H1 (cell line): ENCODE results near the gene COPZ1. TPM values are rescaled to one million over a fixed set of nuclear protein-coding genes. Genes with fewer than 3 reads are reported as not detected.

Source experiments
- CTCF ChIA-PET: fragments of 300-600 bp; sonication (Branson Sonifier 250); formaldehyde crosslinking; loops from one replicate; lab custom pipeline; 2021; ENCODE audit not compliant: partially characterized antibody; lab: Charles Lee
- POLR2A ChIA-PET: fragments of 300-600 bp; sonication (Branson Sonifier 250); formaldehyde crosslinking; loops from one replicate; lab custom pipeline; 2021; ENCODE audit warnings: inconsistent platforms; ENCODE audit not compliant: partially characterized antibody; lab: Charles Lee
- DNase-seq, 2 experiments: peaks; one replicate each; pipeline versions ENCODE4 v3.0.0 to v3.0.0-alpha.2; 2010 to 2022; ENCODE audit warnings: low spot score in 2 of 2, low read depth in 1 of 2, mixed read lengths in 1 of 2
- FAIRE-seq: peaks from 2 replicates; lab custom pipeline; 2011; peaks lifted over from hg19 to GRCh38; lab: Jason Lieb, UNC
- H2AFZ ChIP-seq: 2 replicates; pipeline ENCODE4 v1.8.1; 2012; ENCODE audit warnings: low read length, inconsistent platforms
- H2AK5ac ChIP-seq: 2 replicates; pipeline ENCODE4 v1.6.1; 2013; ENCODE audit warnings: low read depth, low read length
- H2BK120ac ChIP-seq: replicated peaks from 2 replicates; pipeline ENCODE3; 2013; ENCODE audit warnings: low read depth, low read length, inconsistent platforms
- H2BK12ac ChIP-seq: 2 replicates; pipeline ENCODE4 v1.6.1; 2013; ENCODE audit warnings: low read depth, low read length
- H2BK15ac ChIP-seq: 2 replicates; pipeline ENCODE4 v1.6.1; 2013; ENCODE audit warnings: low read length
- H2BK20ac ChIP-seq: 2 replicates; pipeline ENCODE4 v1.6.1; 2013; ENCODE audit warnings: low read length
- H2BK5ac ChIP-seq: 2 replicates; pipeline ENCODE4 v1.6.1; 2013; ENCODE audit warnings: low read depth, low read length
- H3K14ac ChIP-seq: 2 replicates; pipeline ENCODE4 v1.6.1; 2013; ENCODE audit warnings: inconsistent platforms; ENCODE audit not compliant: insufficient read length
- H3K18ac ChIP-seq: 2 replicates; pipeline ENCODE4 v1.6.1; 2013; ENCODE audit warnings: low read length; ENCODE audit errors: extremely low read depth
- H3K23ac ChIP-seq: 2 replicates; pipeline ENCODE4 v1.6.1; 2013; ENCODE audit warnings: inconsistent platforms; ENCODE audit not compliant: insufficient read length
- H3K23me2 ChIP-seq: 2 replicates; pipeline ENCODE4 v1.6.1; 2013; ENCODE audit warnings: low read depth, low read length
- H3K27ac ChIP-seq: 2 replicates; pipeline ENCODE4 v1.6.1; 2011; ENCODE audit warnings: low read depth, low read length, inconsistent platforms
- H3K27me3 ChIP-seq, 4 experiments: replicated peaks in 1 of 4; 1 replicate in 1 of 4; 2 replicates in 3 of 4; pipeline versions ENCODE4 v1.6.1 to v1.8.1; 2011 to 2013; ENCODE audit warnings: low read length in 3 of 4, mild to moderate bottlenecking in 3 of 4, inconsistent platforms in 2 of 4, mixed read lengths in 2 of 4, moderate library complexity in 1 of 4; ENCODE audit not compliant: control insufficient read depth in 3 of 4, insufficient read depth in 3 of 4; ENCODE audit errors: extremely low read depth in 1 of 4
- H3K36me3 ChIP-seq, 4 experiments: 2 replicates each; pipeline versions ENCODE4 v1.6.1 to v1.8.1; 2011 to 2013; ENCODE audit warnings: mild to moderate bottlenecking in 4 of 4, low read length in 3 of 4, moderate library complexity in 2 of 4, control low read depth in 1 of 4, inconsistent platforms in 1 of 4; ENCODE audit not compliant: insufficient read depth in 4 of 4, control insufficient read depth in 2 of 4
- H3K4ac ChIP-seq: replicated peaks from 2 replicates; pipeline ENCODE3; 2013; ENCODE audit warnings: low read length, low read depth, mixed read lengths, inconsistent platforms; ENCODE audit not compliant: insufficient read length
- H3K4me1 ChIP-seq, 4 experiments: replicated peaks in 1 of 4; 1 replicate in 1 of 4; 2 replicates in 3 of 4; pipeline versions ENCODE4 v1.6.1 to v1.8.1; 2011 to 2013; ENCODE audit warnings: low read length in 3 of 4, inconsistent platforms in 2 of 4, mixed read lengths in 1 of 4; ENCODE audit not compliant: insufficient read depth in 4 of 4, control insufficient read depth in 3 of 4
- H3K4me2 ChIP-seq, 2 experiments: 2 replicates each; pipeline versions ENCODE4 v1.6.1 to v1.8.1; 2011 to 2013; ENCODE audit warnings: low read depth in 2 of 2, low read length in 2 of 2, control low read depth in 1 of 2, inconsistent platforms in 1 of 2, mild to moderate bottlenecking in 1 of 2; ENCODE audit not compliant: insufficient read depth in 1 of 2
- H3K4me3 ChIP-seq, 4 experiments: fragments of 200-600, 300-600 bp in 1 of 4; sonication (generic), shearing (Covaris generic), sonication (Bioruptor Twin) in 1 of 4; 2 replicates each; pipeline versions ENCODE4 v1.5.1 to v1.8.1; 2011 to 2016; ENCODE audit warnings: low read length in 4 of 4, low read depth in 3 of 4, control low read depth in 2 of 4, inconsistent platforms in 2 of 4, mild to moderate bottlenecking in 2 of 4, mixed read lengths in 1 of 4, moderate library complexity in 1 of 4; ENCODE audit not compliant: insufficient read depth in 2 of 4; ENCODE audit errors: extremely low read depth in 1 of 4
- H3K56ac ChIP-seq: replicated peaks from 2 replicates; pipeline ENCODE3; 2013; ENCODE audit warnings: low read depth, mild to moderate bottlenecking, mixed read lengths, low read length, inconsistent platforms; ENCODE audit not compliant: insufficient read length
- H3K79me1 ChIP-seq: 2 replicates; pipeline ENCODE4 v1.6.1; 2013; ENCODE audit warnings: low read depth, low read length, control low read depth
- H3K79me2 ChIP-seq, 2 experiments: 2 replicates each; pipeline versions ENCODE4 v1.6.1 to v1.8.1; 2012 to 2013; ENCODE audit warnings: low read length in 2 of 2, mild to moderate bottlenecking in 2 of 2, inconsistent platforms in 1 of 2; ENCODE audit not compliant: insufficient read depth in 2 of 2, control insufficient read depth in 1 of 2
- H3K9ac ChIP-seq, 4 experiments: replicated peaks in 1 of 4; 1 replicate in 1 of 4; 2 replicates in 3 of 4; pipeline versions ENCODE4 v1.6.1 to v1.8.1; 2011 to 2013; ENCODE audit warnings: low read depth in 3 of 4, low read length in 3 of 4, control low read depth in 2 of 4, mild to moderate bottlenecking in 2 of 4, moderate library complexity in 2 of 4, inconsistent platforms in 1 of 4; ENCODE audit errors: extremely low read depth in 1 of 4
- H3K9me3 ChIP-seq, 2 experiments: 2 replicates each; pipeline versions ENCODE4 v1.6.1 to v1.8.1; 2012 to 2013; ENCODE audit warnings: mild to moderate bottlenecking in 2 of 2, moderate library complexity in 2 of 2, control low read depth in 1 of 2, inconsistent platforms in 1 of 2, low read depth in 1 of 2, low read length in 1 of 2, mixed read lengths in 1 of 2; ENCODE audit not compliant: insufficient read depth in 2 of 2
- H4K20me1 ChIP-seq, 2 experiments: replicated peaks in 1 of 2; 2 replicates each; pipeline versions ENCODE3 to v1.8.1; 2011 to 2013; ENCODE audit warnings: inconsistent platforms in 2 of 2, low read length in 2 of 2, mild to moderate bottlenecking in 1 of 2; ENCODE audit not compliant: insufficient read depth in 2 of 2, control insufficient read depth in 1 of 2
- H4K5ac ChIP-seq: 2 replicates; pipeline ENCODE4 v1.6.1; 2013; ENCODE audit warnings: low read length, low read depth, mixed read lengths, inconsistent platforms; ENCODE audit not compliant: insufficient read length
- H4K8ac ChIP-seq: 2 replicates; pipeline ENCODE4 v1.8.0; 2013; ENCODE audit warnings: mild to moderate bottlenecking, moderate library complexity, low read length, inconsistent platforms; ENCODE audit not compliant: insufficient read depth; ENCODE audit errors: extremely low read depth
- H4K91ac ChIP-seq: replicated peaks from 2 replicates; pipeline ENCODE3; 2013; ENCODE audit warnings: low read length, mixed read lengths, inconsistent platforms; ENCODE audit not compliant: insufficient read length
- CBX5 ChIP-seq: fragments of 300-800, 300-1000 bp; sonication (generic); IDR thresholded peaks from 2 replicates; pipeline ENCODE4 v1.7.1; 2016; ENCODE audit warnings: antibody characterized with exemption, low read length, low read depth
- CTCF ChIP-seq, 3 experiments: IDR thresholded peaks; 1 replicate in 2 of 3; 2 replicates in 1 of 3; pipeline versions ENCODE4 v1.5.1 to v1.6.1; 2011; ENCODE audit warnings: low read length in 3 of 3, mild to moderate bottlenecking in 3 of 3, inconsistent platforms in 2 of 3, low read depth in 1 of 3, moderate library complexity in 1 of 3; ENCODE audit not compliant: insufficient read depth in 1 of 3; ENCODE audit errors: control extremely low read depth in 1 of 3
- JUN ChIP-seq: IDR thresholded peaks from 2 replicates; pipeline ENCODE4 v1.6.1; 2011; ENCODE audit warnings: low read depth, mild to moderate bottlenecking, improper control_type of control experiment, low read length
- KDM4A ChIP-seq: IDR thresholded peaks from one replicate; pipeline ENCODE4 v1.7.1; 2012; ENCODE audit warnings: low read depth, mild to moderate bottlenecking, moderate library complexity, low read length, inconsistent platforms; ENCODE audit not compliant: severe bottlenecking
- MAFK ChIP-seq: IDR thresholded peaks from 2 replicates; pipeline ENCODE4 v1.6.1; 2012; ENCODE audit warnings: low read depth, mild to moderate bottlenecking, improper control_type of control experiment, low read length
- RBBP5 ChIP-seq: IDR thresholded peaks from 2 replicates; pipeline ENCODE4 v1.7.1; 2012; ENCODE audit warnings: low read depth, mild to moderate bottlenecking, inconsistent platforms, low read length, moderate library complexity, borderline replicate concordance
- SAP30 ChIP-seq: fragments of 300-600 bp; sonication (generic); IDR thresholded peaks from 2 replicates; pipeline ENCODE4 v1.7.1; 2012; ENCODE audit warnings: low read length, moderate library complexity, mild to moderate bottlenecking, inconsistent platforms; ENCODE audit not compliant: insufficient read depth, insufficient replicate concordance
- SIRT6 ChIP-seq: IDR thresholded peaks from one replicate; pipeline ENCODE4 v1.7.1; 2012; ENCODE audit warnings: low read length, inconsistent platforms
- TAF7 ChIP-seq: optimal IDR thresholded peaks from 2 replicates; pipeline ENCODE3; 2011; ENCODE audit warnings: low read depth, mild to moderate bottlenecking, inconsistent platforms, low read length, moderate library complexity, borderline replicate concordance
- ZNF274 ChIP-seq: IDR thresholded peaks from 2 replicates; pipeline ENCODE4 v1.7.0; 2012; ENCODE audit warnings: low read length, borderline replicate concordance; ENCODE audit errors: extremely low read depth
- WGBS, 2 experiments: shearing (Covaris generic) in 1 of 2; methylation state at CpG; one replicate each; pipeline versions ENCODE4 v1.1.6 to v1.1.7; 2013 to 2015; ENCODE audit warnings: low lambda C conversion rate in 2 of 2, mixed read lengths in 2 of 2, inconsistent platforms in 1 of 2, low coverage in 1 of 2, missing lambda C conversion rate in 1 of 2; ENCODE audit not compliant: insufficient replicate concordance in 2 of 2, insufficient coverage in 1 of 2, insufficient read length in 1 of 2; ENCODE audit errors: extremely low coverage in 1 of 2, missing lambda C conversion rate in 1 of 2; 5-methylcytosine and 5-hydroxymethylcytosine counted together
- polyA plus RNA-seq, 7 experiments: library from polyadenylated mRNA; depleted of rRNA in 3 of 7; stranded (reverse) in 5 of 7; unstranded in 2 of 7; fragments of >200 nt in 5 of 7; fragments of 200-250 nt in 2 of 7; gene quantifications; 1 replicate in 5 of 7; 2 replicates in 1 of 7; 4 replicates in 1 of 7; pipeline versions ENCODE4 v1.2.1 to v1.2.3, GENCODE V29; 2011 to 2013; ENCODE audit warnings: missing spikeins in 2 of 7, mixed read lengths in 2 of 7
- total RNA-seq: library from RNA; stranded (reverse); fragmentation: NEBNext Ultra II Directional; extraction: Animal tissue kit (Norgen Biotek cat#: 25700); gene quantifications from 2 replicates; pipeline ENCODE4 v1.2.1, GENCODE V29; 2021

Gene COPZ1
- total and polyA plus RNA-seq, 2 of the 8 experiments (the other 6 are each of a cell fraction or from before 2014, with no cell fraction given): 103 to 133 TPM

- Histone ChIP-seq H2BK15ac (no peak overlapping the region), H2BK120ac (no peak overlapping the region), H3K14ac (no peak overlapping the region), H3K23me2 (peaks cover 13% of the 10 kb centered on the region), H3K27me3 (no peaks in the 10 kb centered on the region), H3K79me1 (peaks cover 4% of the 10 kb centered on the region), H2BK20ac (no peak overlapping the region), H3K4ac (peak overlapping the region; percentile 96), H3K4me3 (peak overlapping the region; percentile 79 to 97 (median 88)), H3K27ac (peak overlapping the region; percentile 99), H2BK5ac (peak overlapping the region; percentile 99), H4K20me1 (peaks cover 16 to 22% of the 10 kb centered on the region in 2 experiments), H4K5ac (peak overlapping the region; percentile 55), H3K36me3 (peaks cover 27 to 45% (median 31%) of the 10 kb centered on the region in 4 experiments), H3K23ac (no peak overlapping the region), H2BK12ac (peak overlapping the region; percentile 20; the same call in 1 of the 2 replicates), H3K18ac (peak overlapping the region; percentile 86), H3K9me3 (no peaks in the 10 kb centered on the region), H4K91ac (peak overlapping the region; percentile 92), H2AFZ (no peak overlapping the region), H3K4me2 (peak overlapping the region; percentile 62 to 88), H3K4me1 (peaks cover 0 to 12% (median 7%) of the 10 kb centered on the region in 4 experiments; a peak in 5 of 7 replicates), H3K9ac (peak overlapping the region; percentile 91 to 100 (median 98)), H2AK5ac (no peak overlapping the region), H3K56ac (peak overlapping the region; percentile 82), H4K8ac (peak overlapping the region; percentile 72; the same call in 1 of the 2 replicates), H3K79me2 (peaks cover 15 to 86% of the 10 kb centered on the region in 2 experiments)
- WGBS, 2 experiments: 1% methylated on average over 19 of the region's 19 CpGs; no CpG with 5 or more reads in 1 of the 2 experiments
- POLR2A ChIA-PET: interaction anchor here (1.2 to 44.8 kb wide), 32 partner anchors 9 to 603 kb away, joined by 3 to 1006 read pairs (median 17); partner anchors contain the start of genes ATP5MC2, COPZ1, NFE2 and SMUG1
- FAIRE-seq: no peak
- CTCF ChIA-PET: interaction anchor here (1.4 to 12.3 kb wide), 4 partner anchors 14 to 91 kb away, joined by 5 to 90 read pairs (median 12); no protein-coding TSS in a partner anchor
- DNase-seq: no peak
- TF ChIP-seq KDM4A (no peak), CBX5 (no peak), MAFK (no peak), CTCF (IDR thresholded peaks at IDR 0.05; ENCODE audit: control extremely low read depth in 1 of 3, insufficient read depth in 1 of 3, low read depth in 1 of 3, low read length in 3 of 3) (no peak), JUN (no peak), ZNF274 (no peak), RBBP5 (no peak), SIRT6 (peak; percentile 57), SAP30 (peak; percentile 65), TAF7 (no peak)
Measured at GRCh38 chr12:54279227-54279631, 45.7 kb upstream of the COPZ1 start.
